GM20000 (cell line): ENCODE results near the gene SOX8.
"Not testable (repeated sequence)": the region's sequence is repeated elsewhere in the genome, so short reads cannot be mapped to it uniquely, and the experiment has no call there.

ENCODE experiments used
- DNase-seq: peaks from one replicate; pipeline ENCODE4 v3.0.0; 2012; ENCODE audit warnings: low spot score
- CTCF ChIP-seq: IDR thresholded peaks from 2 replicates; pipeline ENCODE4 v1.5.1; 2012; ENCODE audit warnings: mild to moderate bottlenecking, control low read depth; ENCODE audit errors: extremely low read depth, missing control alignments

Gene SOX8

GRCh38 chr16:946048-946395, 35.5 kb upstream of the SOX8 start:
- no peak for DNase-seq
- TF ChIP-seq CTCF, result no peak

- no peak for DNase-seq
- no peak for TF ChIP-seq CTCF
These were observed 34.2 kb upstream of the SOX8 start for GRCh38 chr16:947255-947921.

- DNase-seq, result not testable (repeated sequence)
These were observed 33.7 kb upstream of the SOX8 start for GRCh38 chr16:947922-948303.

GRCh38 chr16:948767-949166, 32.8 kb upstream of the SOX8 start:
- not testable (repeated sequence) for DNase-seq

- DNase-seq, result not testable (repeated sequence)
These were observed 30.6 kb upstream of the SOX8 start for GRCh38 chr16:950733-951573.

GRCh38 chr16:951660-952301, 29.8 kb upstream of the SOX8 start:
- no peak for TF ChIP-seq CTCF
- DNase-seq, result no peak

GRCh38 chr16:952321-952720, 29.2 kb upstream of the SOX8 start:
- no peak for DNase-seq
- no peak for TF ChIP-seq CTCF

GRCh38 chr16:953818-954217, 27.8 kb upstream of the SOX8 start:
- DNase-seq, result not testable (repeated sequence)

GRCh38 chr16:955766-956165, 25.8 kb upstream of the SOX8 start:
- not testable (repeated sequence) for DNase-seq
